ES-I3 (cell line): ENCODE data around the gene ROR2.

Experiments used
- H3K36me3 ChIP-seq: 2 replicates; pipeline ENCODE4 v1.6.1; 2013; ENCODE audit warnings: mild to moderate bottlenecking, low read length, control low read depth, moderate library complexity; ENCODE audit not compliant: insufficient read depth
- H3K4me1 ChIP-seq: 2 replicates; pipeline ENCODE4 v1.6.1; 2013; ENCODE audit warnings: mild to moderate bottlenecking, control low read depth, low read length; ENCODE audit not compliant: insufficient read depth
- H3K9ac ChIP-seq: 2 replicates; pipeline ENCODE4 v1.6.1; 2013; ENCODE audit warnings: low read depth, mild to moderate bottlenecking, low read length, moderate library complexity
- H3K9me3 ChIP-seq: 2 replicates; pipeline ENCODE4 v1.6.1; 2013; ENCODE audit warnings: mild to moderate bottlenecking, low read length, moderate library complexity; ENCODE audit not compliant: control insufficient read depth, insufficient read depth

ROR2 gene

DNA sequence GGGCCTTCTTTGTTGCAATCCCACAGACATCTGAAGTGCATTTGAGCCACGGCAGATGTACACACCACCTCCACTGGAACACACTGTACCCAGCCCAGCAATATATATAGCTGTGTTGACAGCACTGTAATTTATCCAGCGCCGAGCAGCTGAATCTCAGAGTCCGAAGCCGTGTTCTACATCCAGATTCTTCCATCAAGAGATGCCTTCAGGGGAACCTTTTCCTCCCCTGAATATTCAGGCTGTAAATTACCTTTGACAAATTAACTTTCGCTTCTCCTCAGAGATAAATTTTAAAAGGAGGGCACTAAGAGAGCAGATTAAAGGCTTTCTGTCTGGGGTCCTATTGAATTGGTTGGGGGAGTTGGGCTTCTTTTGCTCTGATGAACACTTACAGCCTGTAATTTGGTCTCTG is 76.4 kb downstream of the ROR2 start:
- no peaks in the 10 kb centered on the region for H3K36me3 ChIP-seq
- H3K9ac ChIP-seq, result no peak overlapping the region
- H3K4me1 ChIP-seq, result no peaks in the 10 kb centered on the region
- no peaks in the 10 kb centered on the region for H3K9me3 ChIP-seq

DNA sequence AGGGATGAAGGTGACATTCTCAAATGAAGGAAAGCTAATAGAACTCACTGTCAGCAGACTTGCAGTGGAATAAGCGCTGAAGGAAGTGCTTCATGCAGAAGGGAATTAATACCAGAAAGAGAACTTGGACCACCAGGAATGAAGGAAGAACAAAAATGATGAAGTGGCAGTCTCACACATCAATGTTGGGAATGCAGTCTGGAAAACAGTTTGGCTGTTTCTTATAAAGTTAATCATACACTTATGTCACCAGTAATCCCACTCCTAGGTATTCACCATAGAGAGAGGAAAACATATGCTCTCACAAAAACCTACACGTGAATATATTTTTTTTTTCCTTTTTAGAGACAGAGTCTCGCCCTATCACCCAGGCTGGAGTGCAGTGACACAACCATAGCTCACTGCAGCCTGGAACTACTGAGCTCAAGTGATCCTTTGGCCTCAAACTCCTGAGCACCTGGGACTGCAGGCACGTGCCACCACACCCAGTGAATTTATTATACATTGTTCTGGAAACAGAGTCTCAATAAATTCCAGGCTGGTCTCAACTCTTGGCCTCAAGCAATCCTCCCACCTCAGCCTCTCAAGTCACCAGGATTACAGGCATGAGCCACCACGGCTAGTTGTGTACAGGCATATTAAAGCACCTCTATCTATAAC is 81.2 kb downstream of the ROR2 start:
- no peaks in the 10 kb centered on the region for H3K9me3 ChIP-seq
- no peak overlapping the region for H3K9ac ChIP-seq
- no peaks in the 10 kb centered on the region for H3K36me3 ChIP-seq
- no peaks in the 10 kb centered on the region for H3K4me1 ChIP-seq

GRCh38 chr9:91867740-91868139 is 82.3 kb downstream of the ROR2 start:
- Histone ChIP-seq H3K9ac (no peak overlapping the region), H3K4me1 (no peaks in the 10 kb centered on the region), H3K9me3 (no peaks in the 10 kb centered on the region), H3K36me3 (no peaks in the 10 kb centered on the region)

DNA sequence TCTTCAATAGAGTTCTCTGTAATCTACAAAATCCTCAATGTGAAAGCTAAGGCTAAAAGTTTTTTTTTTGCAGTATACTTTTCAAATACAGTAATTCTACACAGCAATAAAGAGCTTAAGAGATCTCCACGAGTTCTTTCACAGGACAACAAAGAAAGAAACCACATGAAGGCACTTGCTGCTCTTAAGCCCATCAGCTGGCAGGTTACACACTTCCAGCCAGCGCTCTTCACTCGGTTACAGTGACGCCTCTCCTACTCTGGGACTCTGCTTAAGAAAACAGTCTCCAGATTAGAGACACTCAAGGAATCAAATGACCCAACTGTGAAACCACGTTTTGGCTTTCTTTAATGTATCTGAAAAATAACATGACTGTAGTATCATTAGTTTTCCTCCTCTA is 85.0 kb downstream of the ROR2 start:
- H3K9ac ChIP-seq, result no peak overlapping the region
- H3K36me3 ChIP-seq, result no peaks in the 10 kb centered on the region
- H3K9me3 ChIP-seq, result no peaks in the 10 kb centered on the region
- H3K4me1 ChIP-seq, result no peaks in the 10 kb centered on the region

DNA sequence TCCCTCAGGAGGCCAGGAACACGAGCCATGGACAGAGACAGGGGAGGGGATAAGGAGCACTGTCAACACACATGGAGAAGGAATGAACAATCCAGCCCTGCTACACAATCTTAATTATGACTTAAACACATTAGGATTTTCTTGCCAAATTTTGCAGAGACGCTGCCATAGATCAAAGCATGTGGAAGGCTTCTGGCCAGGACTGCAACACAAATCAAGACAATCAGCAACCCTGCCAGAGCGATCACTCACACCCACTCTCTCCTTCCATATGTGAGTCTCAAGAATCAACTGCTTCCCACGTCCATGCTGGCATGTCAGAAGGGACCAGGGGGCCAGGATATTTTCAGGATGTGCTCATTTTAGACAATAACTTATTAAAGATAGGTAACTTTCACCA is 85.6 kb downstream of the ROR2 start:
- no peaks in the 10 kb centered on the region for H3K9me3 ChIP-seq
- H3K9ac ChIP-seq, result no peak overlapping the region
- H3K36me3 ChIP-seq, result no peaks in the 10 kb centered on the region
- no peaks in the 10 kb centered on the region for H3K4me1 ChIP-seq

- Histone ChIP-seq H3K9ac (no peak overlapping the region), H3K4me1 (peaks cover 5% of the 10 kb centered on the region; the same call in 1 of the 2 replicates), H3K36me3 (no peaks in the 10 kb centered on the region), H3K9me3 (no peaks in the 10 kb centered on the region)
Observed at GRCh38 chr9:91863469-91863868, 86.6 kb downstream of the ROR2 start.

- Histone ChIP-seq H3K9ac (no peak overlapping the region), H3K36me3 (no peaks in the 10 kb centered on the region), H3K4me1 (peaks cover 28% of the 10 kb centered on the region; the same call in 1 of the 2 replicates), H3K9me3 (no peaks in the 10 kb centered on the region)
Observed at GRCh38 chr9:91858213-91859030, 91.6 kb downstream of the ROR2 start.

DNA sequence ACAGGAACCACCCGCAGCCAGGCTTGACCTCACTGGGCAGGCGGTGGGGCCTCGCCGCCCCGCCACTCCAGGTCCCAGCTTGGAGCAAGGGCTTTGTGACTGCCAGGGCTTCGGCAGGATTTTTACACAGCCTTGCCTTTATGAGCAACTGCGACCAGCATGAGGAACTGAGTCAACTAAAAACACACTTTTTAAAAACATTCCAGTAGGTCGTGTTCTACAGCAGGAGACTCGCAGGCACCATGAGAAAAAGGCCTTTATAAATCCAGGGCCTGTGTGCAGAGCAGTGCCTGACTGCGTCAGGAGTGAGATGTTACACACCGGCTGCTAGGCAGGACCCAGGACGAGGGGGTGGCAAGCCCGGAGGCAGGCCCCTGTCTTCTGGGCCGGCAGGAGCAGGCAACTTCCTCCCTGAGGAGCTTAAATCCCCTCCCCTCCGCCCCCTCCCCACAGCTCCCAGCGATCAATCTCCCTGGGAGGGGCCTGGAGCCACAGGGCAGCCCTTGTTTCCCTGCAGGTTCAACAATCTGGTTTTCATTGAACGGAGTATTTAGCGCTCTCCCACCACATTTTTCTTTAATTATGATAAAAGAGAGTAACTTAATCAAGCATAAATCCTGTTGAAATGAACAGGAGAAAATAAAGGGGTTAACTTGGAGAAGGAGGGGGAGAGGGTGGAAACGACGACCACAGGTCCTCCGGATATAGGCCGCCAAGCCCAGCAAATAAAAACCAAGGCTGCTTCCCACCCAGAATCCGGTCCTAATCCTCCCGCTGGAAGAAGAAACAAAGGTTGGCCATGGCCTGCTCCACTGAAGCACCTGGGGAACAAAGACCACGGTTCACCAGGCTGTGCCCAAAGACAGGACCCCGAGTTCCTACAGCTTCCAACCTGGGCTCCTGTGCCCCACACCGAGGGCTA is 92.5 kb downstream of the ROR2 start:
- Histone ChIP-seq H3K36me3 (no peaks in the 10 kb centered on the region), H3K9me3 (no peaks in the 10 kb centered on the region), H3K9ac (no peak overlapping the region), H3K4me1 (peaks cover 28% of the 10 kb centered on the region; the same call in 1 of the 2 replicates)

DNA sequence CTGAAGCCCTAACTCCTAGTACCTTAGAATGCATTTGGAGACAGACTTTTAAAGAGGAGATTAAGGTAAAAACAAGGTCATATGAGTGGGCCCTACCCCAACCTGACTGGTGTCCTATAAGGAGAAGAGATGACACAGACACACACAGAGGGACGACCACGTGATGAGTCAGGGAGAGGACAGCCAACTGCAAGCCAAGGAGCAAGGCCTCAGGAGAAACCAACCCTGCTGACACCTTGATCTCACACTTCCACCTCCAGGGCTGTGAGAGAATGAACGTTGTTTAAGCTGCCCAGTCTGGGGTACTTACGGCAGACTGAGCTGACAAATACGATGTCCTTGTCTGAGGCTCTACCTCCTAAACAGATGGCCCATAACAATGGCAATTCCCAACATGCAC is 93.6 kb downstream of the ROR2 start:
- Histone ChIP-seq H3K9ac (no peak overlapping the region), H3K9me3 (no peaks in the 10 kb centered on the region), H3K4me1 (peaks cover 28% of the 10 kb centered on the region; the same call in 1 of the 2 replicates), H3K36me3 (no peaks in the 10 kb centered on the region)

DNA sequence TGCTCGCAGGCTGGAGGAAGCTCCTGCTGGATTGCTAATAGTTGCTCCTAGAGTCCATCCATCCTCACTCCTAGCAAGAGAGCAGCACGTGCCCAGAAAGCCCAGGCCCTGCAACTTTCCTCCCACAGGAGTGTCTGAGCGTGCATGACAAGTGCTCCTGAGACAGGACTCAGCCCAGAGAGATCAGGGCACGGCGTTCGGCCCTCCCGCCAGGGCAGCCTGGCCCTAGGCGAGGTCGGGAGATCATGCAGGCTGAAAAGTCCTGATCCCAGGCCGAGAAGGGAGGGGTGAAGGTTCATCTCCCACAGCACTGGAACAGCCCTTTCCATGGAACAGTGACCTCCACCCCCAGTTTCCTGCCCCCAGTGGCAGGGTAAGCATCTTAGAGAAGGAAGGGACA is 94.8 kb downstream of the ROR2 start:
- peaks cover 28% of the 10 kb centered on the region; the same call in 1 of the 2 replicates for H3K4me1 ChIP-seq
- H3K9me3 ChIP-seq, result no peaks in the 10 kb centered on the region
- H3K36me3 ChIP-seq, result no peaks in the 10 kb centered on the region
- no peak overlapping the region for H3K9ac ChIP-seq

DNA sequence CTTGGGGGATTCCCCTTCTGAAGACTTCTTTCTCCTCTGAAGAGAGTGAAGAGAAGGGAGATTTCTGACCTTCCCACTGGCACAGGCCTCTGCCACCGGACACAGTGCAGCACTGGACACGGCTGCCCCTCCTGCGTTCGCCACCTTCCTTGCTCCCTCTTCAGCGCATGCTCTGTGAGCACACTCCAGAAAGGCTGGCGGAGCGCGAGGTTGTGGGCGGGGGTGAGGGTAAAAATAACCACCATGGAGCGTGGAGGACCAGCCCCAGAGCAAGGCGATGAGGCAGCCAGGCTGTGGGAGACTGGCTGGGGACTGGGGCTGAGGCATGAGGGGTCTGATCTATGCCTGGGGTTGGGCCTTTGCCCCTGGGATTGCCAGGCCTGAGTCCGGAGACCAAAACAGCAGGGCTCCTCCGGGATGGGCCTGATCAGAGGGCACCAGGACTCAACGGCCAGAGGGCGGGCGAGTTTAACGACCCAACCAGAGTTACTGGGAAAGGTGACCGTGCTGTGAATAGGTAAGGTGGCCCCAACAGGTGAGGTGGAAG is 97.2 kb downstream of the ROR2 start:
- Histone ChIP-seq H3K36me3 (no peaks in the 10 kb centered on the region), H3K9me3 (no peaks in the 10 kb centered on the region), H3K4me1 (peaks cover 17% of the 10 kb centered on the region; the same call in 1 of the 2 replicates), H3K9ac (no peak overlapping the region)

DNA sequence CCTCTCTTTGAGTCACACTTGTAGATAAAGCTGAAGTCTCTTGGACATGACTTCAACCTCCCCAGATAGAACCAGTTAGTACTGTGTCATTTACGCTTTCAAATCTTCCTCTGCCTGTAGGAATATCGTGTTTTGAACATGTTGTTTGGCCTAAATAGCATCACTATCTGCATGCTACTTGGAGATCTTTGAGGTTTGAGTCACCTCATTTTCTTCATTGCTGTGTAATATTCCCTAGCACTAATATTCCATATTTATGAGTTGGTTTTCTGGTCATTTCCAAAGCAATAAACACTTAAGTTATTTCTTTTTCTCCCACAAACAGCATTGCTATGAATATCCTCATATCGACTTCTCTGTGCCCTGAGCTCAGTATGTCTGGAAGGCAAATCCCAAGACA is 100.3 kb downstream of the ROR2 start:
- H3K9ac ChIP-seq, result no peak overlapping the region
- H3K36me3 ChIP-seq, result no peaks in the 10 kb centered on the region
- no peaks in the 10 kb centered on the region for H3K4me1 ChIP-seq
- H3K9me3 ChIP-seq, result no peaks in the 10 kb centered on the region

DNA sequence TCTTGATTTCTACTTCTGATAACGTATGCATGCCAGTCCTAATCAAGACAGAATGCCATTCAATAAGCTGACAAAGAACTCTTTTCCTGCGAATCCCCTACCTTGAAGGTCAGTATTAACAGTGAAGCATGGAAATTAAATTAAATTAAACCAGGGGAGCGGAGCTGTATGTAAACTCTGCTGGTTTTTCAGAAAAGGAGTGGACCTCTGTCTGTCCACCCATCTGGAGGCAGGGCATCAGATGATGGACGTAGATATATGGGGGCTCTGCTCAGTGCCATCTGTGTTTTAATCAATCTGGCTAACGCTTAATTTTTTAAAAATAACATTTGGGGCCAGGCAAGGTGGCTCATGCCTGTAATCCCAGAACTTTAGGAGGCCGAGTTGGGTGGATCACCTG is 101.9 kb downstream of the ROR2 start:
- Histone ChIP-seq H3K4me1 (peaks cover 7% of the 10 kb centered on the region), H3K36me3 (no peaks in the 10 kb centered on the region), H3K9ac (no peak overlapping the region), H3K9me3 (no peaks in the 10 kb centered on the region)

DNA sequence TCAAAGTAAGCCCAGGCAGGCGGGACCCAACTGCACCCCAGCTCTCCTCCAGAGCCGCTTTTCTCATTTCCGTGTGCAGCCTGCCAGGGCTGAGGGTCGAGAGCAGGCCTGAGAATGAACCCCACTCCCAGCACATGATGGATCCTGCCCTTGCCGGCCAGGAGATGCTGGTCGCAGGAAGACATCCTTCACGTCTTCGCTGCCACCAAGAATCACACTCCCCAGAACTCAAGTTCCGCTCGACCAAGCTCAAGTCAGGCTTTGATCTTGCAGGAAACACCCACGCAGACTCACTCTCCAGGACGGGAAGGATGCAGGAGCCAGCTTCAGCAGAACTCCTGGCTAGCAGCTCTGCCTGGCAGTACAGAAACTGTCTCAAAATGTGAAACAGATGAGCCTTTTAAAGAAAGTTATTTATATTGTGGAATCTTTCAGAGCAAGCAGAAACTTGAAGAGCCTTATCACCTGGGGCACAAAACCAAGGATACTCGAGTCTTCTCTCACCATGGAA is 102.4 kb downstream of the ROR2 start:
- Histone ChIP-seq H3K36me3 (no peaks in the 10 kb centered on the region), H3K9ac (no peak overlapping the region), H3K9me3 (no peaks in the 10 kb centered on the region), H3K4me1 (peaks cover 7% of the 10 kb centered on the region)
